ENCODE results near the gene CEP72.

DNA sequence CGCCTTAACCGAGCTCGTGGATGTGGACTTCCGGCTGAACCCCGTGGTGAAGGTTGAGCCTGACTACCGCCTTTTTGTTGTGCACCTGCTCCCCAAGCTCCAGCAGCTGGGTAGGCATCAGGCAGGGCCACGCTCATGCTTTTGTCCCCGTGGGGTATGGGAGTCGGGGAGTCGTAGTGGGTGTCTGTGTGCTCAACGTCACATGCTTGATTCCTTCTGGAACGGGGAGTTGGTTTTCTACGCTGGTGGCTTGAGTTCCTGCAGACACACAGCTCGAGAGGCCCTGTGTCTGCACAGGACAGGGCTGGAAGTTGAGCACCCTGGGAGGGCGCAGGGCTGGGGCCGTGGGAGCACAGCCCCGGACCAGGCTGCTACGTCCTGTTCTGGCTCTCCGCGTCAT, 8.0 kb downstream of the CEP72 start:
- TF ChIP-seq, protein P1, sequence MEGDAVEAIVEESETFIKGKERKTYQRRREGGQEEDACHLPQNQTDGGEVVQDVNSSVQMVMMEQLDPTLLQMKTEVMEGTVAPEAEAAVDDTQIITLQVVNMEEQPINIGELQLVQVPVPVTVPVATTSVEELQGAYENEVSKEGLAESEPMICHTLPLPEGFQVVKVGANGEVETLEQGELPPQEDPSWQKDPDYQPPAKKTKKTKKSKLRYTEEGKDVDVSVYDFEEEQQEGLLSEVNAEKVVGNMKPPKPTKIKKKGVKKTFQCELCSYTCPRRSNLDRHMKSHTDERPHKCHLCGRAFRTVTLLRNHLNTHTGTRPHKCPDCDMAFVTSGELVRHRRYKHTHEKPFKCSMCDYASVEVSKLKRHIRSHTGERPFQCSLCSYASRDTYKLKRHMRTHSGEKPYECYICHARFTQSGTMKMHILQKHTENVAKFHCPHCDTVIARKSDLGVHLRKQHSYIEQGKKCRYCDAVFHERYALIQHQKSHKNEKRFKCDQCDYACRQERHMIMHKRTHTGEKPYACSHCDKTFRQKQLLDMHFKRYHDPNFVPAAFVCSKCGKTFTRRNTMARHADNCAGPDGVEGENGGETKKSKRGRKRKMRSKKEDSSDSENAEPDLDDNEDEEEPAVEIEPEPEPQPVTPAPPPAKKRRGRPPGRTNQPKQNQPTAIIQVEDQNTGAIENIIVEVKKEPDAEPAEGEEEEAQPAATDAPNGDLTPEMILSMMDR (optimal IDR thresholded peaks at IDR 0.05 in 1 of 3, IDR thresholded peaks at IDR 0.05 in 1 of 3, conservative IDR thresholded peaks at IDR 0.05 in 1 of 3; ENCODE audit: extremely low read depth in 1 of 3, insufficient read depth in 2 of 3, low read length in 3 of 3): no peak
- TF ChIP-seq EZH2 (IDR thresholded peaks at IDR 0.05; ENCODE audit: low read length): no peak

Measured in keratinocyte (primary cell).